Kidney (tissue), 14 donors: ENCODE data around the gene KLRF2. TPM values are rescaled to one million over a fixed set of nuclear protein-coding genes. Genes with fewer than 3 reads are reported as not detected.

ENCODE experiments used
- DNase-seq, 5 donors: peaks; one replicate each; pipeline ENCODE4 v3.0.0-alpha.2; 2013 to 2020
- FAIRE-seq: peaks from 2 replicates; lab custom pipeline; 2012; peaks lifted over from hg19 to GRCh38; lab: Jason Lieb, UNC
- H3K27ac ChIP-seq, 2 donors: one replicate each; pipeline ENCODE4 v1.7.0; 2013; ENCODE audit warnings: low read depth in 2 of 2, low read length in 2 of 2, inconsistent platforms in 1 of 2
- H3K27me3 ChIP-seq: one replicate; pipeline ENCODE4 v1.7.1; 2013; ENCODE audit warnings: low read length, inconsistent platforms; ENCODE audit not compliant: control insufficient read depth, insufficient read depth
- H3K36me3 ChIP-seq, 3 donors: one replicate each; pipeline versions ENCODE4 v1.7.0 to v1.7.1; 2013; ENCODE audit warnings: low read length in 3 of 3, control low read depth in 1 of 3, inconsistent platforms in 1 of 3; ENCODE audit not compliant: insufficient read depth in 3 of 3, control insufficient read depth in 2 of 3
- H3K4me1 ChIP-seq, 3 donors: one replicate each; pipeline versions ENCODE4 v1.7.0 to v1.7.1; 2013; ENCODE audit warnings: low read length in 3 of 3, inconsistent platforms in 1 of 3, low read depth in 1 of 3; ENCODE audit not compliant: control insufficient read depth in 2 of 3, insufficient read depth in 2 of 3
- H3K4me3 ChIP-seq, 3 donors: one replicate each; pipeline versions ENCODE4 v1.7.0 to v1.8.1; 2013; ENCODE audit warnings: low read length in 3 of 3, control low read depth in 1 of 3, inconsistent platforms in 1 of 3
- H3K9ac ChIP-seq, 3 donors: one replicate each; pipeline versions ENCODE4 v1.7.0 to v1.7.1; 2013; ENCODE audit warnings: low read length in 3 of 3, control low read depth in 1 of 3, inconsistent platforms in 1 of 3
- H3K9me3 ChIP-seq, 3 donors: one replicate each; pipeline versions ENCODE4 v1.7.0 to v1.7.1; 2013; ENCODE audit warnings: low read length in 3 of 3, control low read depth in 1 of 3, inconsistent platforms in 1 of 3; ENCODE audit not compliant: control insufficient read depth in 2 of 3, insufficient read depth in 1 of 3
- intact Hi-C: fragments of 100-400 bp; cut with DNase I; formaldehyde crosslinking; loops from one replicate; pipeline ENCODE4 v1.11.1; 2022
- polyA plus RNA-seq: library from polyadenylated mRNA; stranded (reverse); fragments of 350-450 nt; fragmentation: Illumina TruSeq; extraction: RNeasy Lipid Tissue Mini Kit (QIAGEN cat#74804); gene quantifications from one replicate; pipeline ENCODE4 v1.2.3, GENCODE V29; 2014; ENCODE audit warnings: low read depth, low replicate concordance; ENCODE audit not compliant: insufficient read depth
- total RNA-seq: library from RNA; stranded (reverse); fragmentation: NEBNext Ultra II Directional; extraction: Animal tissue kit (Norgen Biotek cat#: 25700); gene quantifications from one replicate; pipeline ENCODE4 v1.2.1, GENCODE V29; 2021
- TF ChIP-seq, protein P1 (sequence below): IDR thresholded peaks from 3 replicates; pipeline ENCODE4 v1.5.1; 2012; ENCODE audit warnings: mild to moderate bottlenecking, moderate library complexity, borderline replicate concordance; ENCODE audit not compliant: insufficient read depth; ENCODE audit errors: extremely low read depth
- donor health status: control.
- donor health status: control.
- donor health status: control.
- donor health status: control.
- donor health status: control.
- donor health status: DM: yes; HTN: yes; CAD: no.
- donor health status: Normal renal cell carcinoma (clear cell type).

Gene KLRF2
- total and polyA plus RNA-seq, 2 donors from 2014 or later = not detected

DNA sequence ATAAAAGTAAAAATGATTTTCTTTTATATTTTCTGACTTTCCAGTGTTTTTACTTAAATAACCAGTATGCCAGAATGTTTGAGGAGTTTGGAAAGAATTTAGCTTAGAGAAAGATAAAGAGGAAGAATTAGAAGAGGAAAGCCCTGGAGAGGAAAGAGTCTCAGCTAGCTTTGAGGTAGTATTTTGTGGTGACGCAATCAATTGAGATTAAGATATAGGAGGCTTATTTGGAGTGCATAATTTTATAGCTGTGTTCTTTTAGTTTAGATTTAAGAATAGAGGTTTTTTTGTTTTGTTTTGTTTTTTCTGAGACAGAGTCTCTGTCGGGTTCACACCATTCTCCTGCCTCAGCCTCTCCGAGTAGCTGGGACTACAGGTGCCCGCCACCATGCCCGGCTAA lies 30.2 kb upstream of the KLRF2 start:
- TF ChIP-seq, protein P1, sequence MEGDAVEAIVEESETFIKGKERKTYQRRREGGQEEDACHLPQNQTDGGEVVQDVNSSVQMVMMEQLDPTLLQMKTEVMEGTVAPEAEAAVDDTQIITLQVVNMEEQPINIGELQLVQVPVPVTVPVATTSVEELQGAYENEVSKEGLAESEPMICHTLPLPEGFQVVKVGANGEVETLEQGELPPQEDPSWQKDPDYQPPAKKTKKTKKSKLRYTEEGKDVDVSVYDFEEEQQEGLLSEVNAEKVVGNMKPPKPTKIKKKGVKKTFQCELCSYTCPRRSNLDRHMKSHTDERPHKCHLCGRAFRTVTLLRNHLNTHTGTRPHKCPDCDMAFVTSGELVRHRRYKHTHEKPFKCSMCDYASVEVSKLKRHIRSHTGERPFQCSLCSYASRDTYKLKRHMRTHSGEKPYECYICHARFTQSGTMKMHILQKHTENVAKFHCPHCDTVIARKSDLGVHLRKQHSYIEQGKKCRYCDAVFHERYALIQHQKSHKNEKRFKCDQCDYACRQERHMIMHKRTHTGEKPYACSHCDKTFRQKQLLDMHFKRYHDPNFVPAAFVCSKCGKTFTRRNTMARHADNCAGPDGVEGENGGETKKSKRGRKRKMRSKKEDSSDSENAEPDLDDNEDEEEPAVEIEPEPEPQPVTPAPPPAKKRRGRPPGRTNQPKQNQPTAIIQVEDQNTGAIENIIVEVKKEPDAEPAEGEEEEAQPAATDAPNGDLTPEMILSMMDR = no peak
- DNase-seq (no peak), FAIRE-seq (no peak)
- Histone ChIP-seq H3K36me3 (no peaks in the 10 kb centered on the region), H3K4me1 (no peaks in the 10 kb centered on the region), H3K4me3 (no peak overlapping the region), H3K27ac (no peak overlapping the region), H3K27me3 (no peaks in the 10 kb centered on the region), H3K9me3 (no peaks in the 10 kb centered on the region), H3K9ac (no peak overlapping the region)
- intact Hi-C loops = no loop called here

- H3K4me1 ChIP-seq = no peaks in the 10 kb centered on the region
- no peak overlapping the region for H3K27ac ChIP-seq
- TF ChIP-seq, protein P1 = no peak
- no peak overlapping the region for H3K4me3 ChIP-seq
- DNase-seq (no peak), FAIRE-seq (no peak)
- no peaks in the 10 kb centered on the region for H3K9me3 ChIP-seq
- no peaks in the 10 kb centered on the region for H3K27me3 ChIP-seq
- intact Hi-C loops = no loop called here
- H3K36me3 ChIP-seq = no peaks in the 10 kb centered on the region
- no peak overlapping the region for H3K9ac ChIP-seq
These were observed 29.4 kb upstream of the KLRF2 start for GRCh38 chr12:9851927-9852326.

DNA sequence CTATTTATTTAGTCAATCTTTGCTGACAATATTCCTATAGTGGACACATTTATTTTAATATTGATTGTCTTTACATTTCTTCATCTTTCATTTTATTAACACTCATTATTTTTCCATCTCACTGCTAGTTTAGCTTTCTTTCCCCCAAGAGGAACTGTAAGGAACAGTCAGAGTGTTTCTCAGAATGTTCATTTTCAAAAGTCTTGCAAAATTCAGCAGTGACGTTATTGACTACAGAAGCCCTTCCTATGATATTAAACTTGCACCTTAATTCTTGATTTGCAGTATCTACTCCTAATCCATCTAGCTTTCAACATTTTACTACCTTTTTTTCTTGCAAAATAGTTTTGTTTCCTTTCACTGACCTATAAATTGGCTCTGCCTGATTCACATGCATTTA lies 25.1 kb upstream of the KLRF2 start:
- intact Hi-C loops = no loop called here
- Histone ChIP-seq H3K36me3 (no peaks in the 10 kb centered on the region), H3K27me3 (no peaks in the 10 kb centered on the region), H3K9ac (no peak overlapping the region), H3K27ac (no peak overlapping the region), H3K4me3 (no peak overlapping the region), H3K9me3 (no peaks in the 10 kb centered on the region), H3K4me1 (no peaks in the 10 kb centered on the region)
- DNase-seq (no peak), FAIRE-seq (no peak)
- TF ChIP-seq, protein P1 = no peak

DNA sequence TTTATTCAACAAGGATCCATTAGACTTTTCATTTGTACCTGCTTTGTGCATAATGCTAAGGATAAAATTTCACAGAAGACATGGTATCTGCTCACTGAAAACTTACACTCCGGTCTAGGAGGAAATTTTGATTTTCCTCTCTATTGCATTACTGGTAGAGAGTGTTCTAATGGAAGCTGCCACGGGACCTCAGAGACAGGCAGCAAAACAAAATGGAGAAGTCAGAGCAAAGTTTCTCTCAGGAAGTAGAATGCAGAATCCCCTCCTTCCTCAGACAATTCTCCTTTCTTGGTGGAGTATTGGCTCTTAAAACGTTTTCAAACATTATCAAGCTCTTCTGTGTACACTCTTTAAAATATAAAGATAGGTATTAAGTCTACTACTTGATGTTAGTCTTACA lies 24.4 kb upstream of the KLRF2 start:
- Histone ChIP-seq H3K27ac (no peak overlapping the region), H3K27me3 (no peaks in the 10 kb centered on the region), H3K9me3 (no peaks in the 10 kb centered on the region), H3K9ac (no peak overlapping the region), H3K4me1 (no peaks in the 10 kb centered on the region), H3K4me3 (no peak overlapping the region), H3K36me3 (no peaks in the 10 kb centered on the region)
- DNase-seq (no peak), FAIRE-seq (no peak)
- intact Hi-C loops = no loop called here
- TF ChIP-seq, protein P1 = no peak
